Esophagus muscularis mucosa (tissue), 4 donors: ENCODE measurements around the gene ARAF. TPM values are rescaled to one million over a fixed set of nuclear protein-coding genes. Genes with fewer than 3 reads are reported as not detected.

Source experiments
- DNase-seq: peaks from one replicate; pipeline ENCODE4 v3.0.0-alpha.2; 2017; ENCODE audit errors: extremely low spot score
- H3K27ac ChIP-seq, 4 donors: fragments of 200-600 bp; sonication (generic); replicated peaks in 1 of 4; 1 replicate in 3 of 4; 2 replicates in 1 of 4; pipeline ENCODE4 v1.5.1; 2016 to 2019; ENCODE audit warnings: mild to moderate bottlenecking in 1 of 4
- H3K27me3 ChIP-seq, 4 donors: fragments of 200-600 bp; sonication (generic); one replicate each; pipeline versions ENCODE4 v1.5.1 to v1.6.0; 2016 to 2019
- H3K36me3 ChIP-seq, 4 donors: fragments of 200-600 bp; sonication (generic); one replicate each; pipeline ENCODE4 v1.5.1; 2016 to 2019
- H3K4me1 ChIP-seq, 4 donors: fragments of 200-600 bp; sonication (generic); one replicate each; pipeline ENCODE4 v1.5.1; 2016 to 2019
- H3K4me3 ChIP-seq, 4 donors: fragments of 200-600 bp; sonication (generic); 1 replicate in 2 of 4; 2 replicates in 2 of 4; pipeline ENCODE4 v1.5.1; 2016 to 2019; ENCODE audit warnings: mild to moderate bottlenecking in 4 of 4, moderate library complexity in 1 of 4
- H3K9me3 ChIP-seq, 4 donors: fragments of 200-600 bp; sonication (generic); 1 replicate in 3 of 4; 2 replicates in 1 of 4; pipeline ENCODE4 v1.5.1; 2016 to 2019
- CTCF ChIP-seq, 3 experiments: fragments of 200-600 bp in 2 of 3; fragments of 450-650 bp in 1 of 3; sonication (generic) in 2 of 3; IDR thresholded peaks; one replicate each; pipeline ENCODE4 v1.5.1; 2017 to 2019; ENCODE audit warnings: antibody characterized with exemption in 3 of 3, mild to moderate bottlenecking in 2 of 3, moderate library complexity in 1 of 3
- EP300 ChIP-seq: sonication (generic); formaldehyde crosslinking; IDR thresholded peaks from one replicate; pipeline ENCODE4 v1.6.1; 2017; ENCODE audit warnings: antibody characterized with exemption
- POLR2A ChIP-seq: fragments of 450-650 bp; IDR thresholded peaks from one replicate; pipeline ENCODE4 v1.6.1; 2017; ENCODE audit warnings: antibody characterized with exemption, moderate library complexity, mild to moderate bottlenecking, low read depth
- POLR2AphosphoS5 ChIP-seq, 2 donors: sonication (generic); formaldehyde crosslinking; IDR thresholded peaks; one replicate each; pipeline ENCODE4 v1.6.1; 2017; ENCODE audit warnings: antibody characterized with exemption in 2 of 2
- WGBS: methylation state at CpG from one replicate; pipeline ENCODE4 v1.1.5; 2018; 5-methylcytosine and 5-hydroxymethylcytosine counted together
- intact Hi-C: fragments of 100-400 bp; cut with DNase I; formaldehyde crosslinking; loops from one replicate; pipeline ENCODE4 v1.15.1; 2023
- total RNA-seq, 4 donors: library from RNA; depleted of rRNA; stranded (reverse); fragments of >200 nt; gene quantifications; one replicate each; pipeline versions ENCODE4 v1.1.0 to v1.2.1, GENCODE V29; 2016

ARAF gene
- total RNA-seq, 4 donors from 2014 or later = 39.3 to 49.6 (median 42.8) TPM

- no peak overlapping the region for H3K4me3 ChIP-seq
- no peaks in the 10 kb centered on the region for H3K27me3 ChIP-seq
- H3K36me3 ChIP-seq = no peaks in the 10 kb centered on the region
- 63% methylated on average over 9 of the region's 9 CpGs for WGBS
- TF ChIP-seq POLR2A (no peak), POLR2AphosphoS5 (IDR thresholded peaks at IDR 0.05) (no peak), CTCF (IDR thresholded peaks at IDR 0.05) (no peak), EP300 (no peak)
- DNase-seq = no peak
- no peaks in the 10 kb centered on the region for H3K4me1 ChIP-seq
- intact Hi-C loops = no loop called here
- no peak overlapping the region for H3K27ac ChIP-seq
- H3K9me3 ChIP-seq = peaks cover 0 to 7% (median 0%) of the 10 kb centered on the region in 4 donors
These were observed 44.0 kb downstream of the ARAF start for GRCh38 chrX:47605024-47605423.

DNA sequence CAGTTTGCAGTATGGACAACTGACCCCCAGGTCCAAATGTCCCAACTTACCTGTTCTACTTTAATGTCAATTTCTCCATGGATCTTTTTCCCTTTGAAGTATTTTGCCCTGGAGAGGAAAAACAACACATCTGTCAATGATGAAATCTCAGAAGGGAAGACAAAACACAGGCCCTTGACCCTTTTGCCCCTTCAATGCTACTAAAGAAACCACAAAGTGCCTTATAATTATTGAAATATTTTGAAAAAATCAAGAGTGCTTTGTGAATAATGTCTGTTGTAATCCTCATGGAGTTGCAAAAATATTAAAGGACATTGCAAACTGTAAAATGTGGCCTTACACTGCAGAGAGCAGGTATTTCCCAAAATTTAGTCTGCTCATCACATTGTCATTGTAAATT lies 46.1 kb downstream of the ARAF start:
- TF ChIP-seq EP300 (no peak), CTCF (IDR thresholded peaks at IDR 0.05) (no peak), POLR2AphosphoS5 (IDR thresholded peaks at IDR 0.05) (no peak), POLR2A (no peak)
- no peaks in the 10 kb centered on the region for H3K36me3 ChIP-seq
- intact Hi-C loops = no loop called here

DNA sequence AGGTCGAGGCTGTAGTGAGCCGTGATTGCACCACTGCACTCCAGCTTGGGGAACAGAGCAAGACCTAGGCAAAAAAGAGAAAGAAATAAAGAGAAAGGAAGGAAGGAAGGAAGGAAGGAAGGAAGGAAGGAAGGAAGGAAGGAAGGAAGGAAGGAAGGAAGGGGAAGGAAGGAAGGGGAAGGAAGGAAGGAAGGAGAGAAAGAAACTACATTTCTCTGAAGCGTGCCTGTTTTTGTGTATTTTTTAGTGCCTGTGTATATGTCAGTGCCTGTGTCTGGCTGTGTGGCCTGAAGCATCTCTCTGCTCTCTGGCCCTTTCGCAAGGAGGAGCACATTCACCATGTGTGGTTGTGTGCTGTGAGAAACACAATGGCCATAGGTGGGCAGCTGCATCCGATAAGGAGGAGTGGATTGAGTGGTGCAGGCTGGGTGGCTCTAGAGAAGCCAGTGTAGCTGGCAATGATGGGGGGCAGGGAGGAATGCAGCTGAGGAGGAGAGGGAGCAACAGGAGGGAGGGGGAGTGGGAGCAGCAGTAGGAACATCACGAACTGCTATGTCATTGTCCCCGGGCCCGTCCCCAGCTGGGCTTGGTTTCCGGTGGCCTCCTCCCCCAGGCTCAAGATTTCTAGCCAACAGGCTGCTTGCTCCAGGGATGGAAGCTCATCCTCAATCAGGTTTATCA lies 47.3 kb downstream of the ARAF start:
- Histone ChIP-seq H3K4me1 (no peaks in the 10 kb centered on the region), H3K27ac (no peak overlapping the region), H3K27me3 (no peaks in the 10 kb centered on the region), H3K9me3 (no peaks in the 10 kb centered on the region), H3K36me3 (no peaks in the 10 kb centered on the region), H3K4me3 (no peak overlapping the region)
- intact Hi-C loops = no loop called here
- WGBS = 60% methylated on average over 6 of the region's 9 CpGs
- DNase-seq = no peak
- TF ChIP-seq EP300 = no peak
- no peak for TF ChIP-seq CTCF (IDR thresholded peaks at IDR 0.05)
- TF ChIP-seq POLR2AphosphoS5 (IDR thresholded peaks at IDR 0.05) = no peak
- TF ChIP-seq POLR2A = no peak

More for the DNA sequence above, 46.1 kb downstream of the ARAF start:
- H3K27me3 ChIP-seq = no peaks in the 10 kb centered on the region
- no peak for DNase-seq
- H3K4me1 ChIP-seq = no peaks in the 10 kb centered on the region
- no peak overlapping the region for H3K4me3 ChIP-seq
- H3K27ac ChIP-seq = no peak overlapping the region
- H3K9me3 ChIP-seq = no peaks in the 10 kb centered on the region

DNA sequence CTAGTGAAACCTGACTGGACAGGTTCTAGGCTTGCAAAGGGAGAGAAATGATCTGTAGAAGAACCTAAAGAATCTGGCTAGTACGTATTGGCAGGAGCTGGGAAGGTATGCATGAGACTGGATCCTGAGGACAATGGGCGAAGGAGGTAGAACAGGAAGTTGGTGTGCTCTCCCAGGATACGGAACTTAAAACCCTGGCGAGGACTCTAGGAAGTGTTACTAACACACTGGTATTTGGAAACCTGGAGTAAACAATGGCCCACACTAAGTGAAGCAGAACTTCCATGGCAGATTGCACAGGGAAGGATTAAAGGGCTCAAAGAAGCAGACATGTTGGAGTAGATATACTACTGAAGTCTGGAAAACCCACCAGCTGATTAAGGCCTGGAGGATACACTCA lies 49.5 kb downstream of the ARAF start:
- Histone ChIP-seq H3K27me3 (no peaks in the 10 kb centered on the region), H3K4me3 (no peak overlapping the region), H3K4me1 (no peaks in the 10 kb centered on the region), H3K9me3 (no peaks in the 10 kb centered on the region), H3K36me3 (no peaks in the 10 kb centered on the region), H3K27ac (no peak overlapping the region)
- WGBS = 82% methylated on average over 4 of the region's 4 CpGs
- TF ChIP-seq CTCF (IDR thresholded peaks at IDR 0.05) = no peak
- no peak for TF ChIP-seq POLR2A
- TF ChIP-seq EP300 = no peak
- TF ChIP-seq POLR2AphosphoS5 (IDR thresholded peaks at IDR 0.05) = no peak
- DNase-seq = no peak
- intact Hi-C loops = no loop called here

GRCh38 chrX:47611489-47611888 lies 50.5 kb downstream of the ARAF start:
- no peaks in the 10 kb centered on the region for H3K4me1 ChIP-seq
- TF ChIP-seq EP300 (no peak), POLR2A (no peak), POLR2AphosphoS5 (IDR thresholded peaks at IDR 0.05) (no peak), CTCF (IDR thresholded peaks at IDR 0.05) (no peak)
- H3K27me3 ChIP-seq = no peaks in the 10 kb centered on the region
- no peak overlapping the region for H3K27ac ChIP-seq
- intact Hi-C loops = no loop called here
- no peaks in the 10 kb centered on the region for H3K9me3 ChIP-seq
- no peak for DNase-seq
- WGBS = no CpG with 5 or more reads among the region's 2 CpGs
- no peaks in the 10 kb centered on the region for H3K36me3 ChIP-seq
- no peak overlapping the region for H3K4me3 ChIP-seq
